Neural progenitor cell (in vitro differentiated cells): ENCODE measurements around the gene ATP11C. TPM values are rescaled to one million over a fixed set of nuclear protein-coding genes. Genes with fewer than 3 reads are reported as not detected.

ENCODE experiments used
- DNase-seq: peaks from one replicate; pipeline ENCODE4 v3.0.0-alpha.2; 2016; ENCODE audit warnings: low spot score
- H2AFZ ChIP-seq: fragments of 200-600 bp; sonication (generic); replicated peaks from 2 replicates; pipeline ENCODE4 v1.6.1; 2016; ENCODE audit warnings: antibody characterized with exemption
- H3F3A ChIP-seq: fragments of 200-600 bp; sonication (generic); 2 replicates; pipeline ENCODE4 v1.6.1; 2016; ENCODE audit warnings: antibody characterized with exemption, low read depth
- H3K27ac ChIP-seq: fragments of 200-600 bp; sonication (generic); 2 replicates; pipeline ENCODE4 v1.5.1; 2016; ENCODE audit warnings: mild to moderate bottlenecking
- H3K27me3 ChIP-seq: fragments of 200-600 bp; sonication (generic); 2 replicates; pipeline ENCODE4 v1.6.1; 2016; ENCODE audit warnings: mild to moderate bottlenecking, moderate library complexity
- H3K36me3 ChIP-seq: fragments of 200-600 bp; sonication (generic); 2 replicates; pipeline ENCODE4 v1.5.1; 2016
- H3K4me1 ChIP-seq: fragments of 200-600 bp; sonication (generic); 2 replicates; pipeline ENCODE4 v1.6.1; 2016; ENCODE audit warnings: mixed run types
- H3K4me2 ChIP-seq: fragments of 200-600 bp; sonication (generic); 2 replicates; pipeline ENCODE4 v1.6.1; 2016
- H3K4me3 ChIP-seq: fragments of 200-600 bp; sonication (generic); 2 replicates; pipeline ENCODE4 v1.5.1; 2016
- H3K79me2 ChIP-seq: fragments of 200-600 bp; sonication (generic); 2 replicates; pipeline ENCODE4 v1.6.1; 2016; ENCODE audit warnings: low read depth
- H3K9ac ChIP-seq: fragments of 200-600 bp; sonication (generic); 2 replicates; pipeline ENCODE4 v1.6.1; 2016
- H3K9me3 ChIP-seq: fragments of 200-600 bp; sonication (generic); 2 replicates; pipeline ENCODE4 v1.5.1; 2016; ENCODE audit warnings: low read depth
- H4K20me1 ChIP-seq: fragments of 200-600 bp; sonication (generic); 2 replicates; pipeline ENCODE4 v1.6.1; 2016; ENCODE audit warnings: low read depth
- H3K27ac Mint-ChIP-seq: 3 replicates; pipeline ENCODE4 v1.8.0; 2021; ENCODE audit warnings: mixed read lengths
- H3K27me3 Mint-ChIP-seq: 2 replicates; pipeline ENCODE4 v1.8.0; 2022; ENCODE audit warnings: low read depth, mild to moderate bottlenecking, inconsistent platforms, moderate library complexity, mixed read lengths; ENCODE audit not compliant: insufficient read depth
- H3K36me3 Mint-ChIP-seq: 3 replicates; pipeline ENCODE4 v1.8.0; 2021; ENCODE audit warnings: mixed read lengths
- H3K4me1 Mint-ChIP-seq: 3 replicates; pipeline ENCODE4 v1.8.0; 2021; ENCODE audit warnings: mixed read lengths
- H3K4me3 Mint-ChIP-seq: 3 replicates; pipeline ENCODE4 v1.8.0; 2021; ENCODE audit warnings: mild to moderate bottlenecking, moderate library complexity, mixed read lengths
- H3K9me3 Mint-ChIP-seq: 3 replicates; pipeline ENCODE4 v1.8.0; 2020; ENCODE audit warnings: mixed read lengths
- CTCF ChIP-seq: fragments of 200-600 bp; sonication (generic); IDR thresholded peaks from 2 replicates; pipeline ENCODE4 v1.5.1; 2017; ENCODE audit warnings: antibody characterized with exemption, mild to moderate bottlenecking
- EZH2 ChIP-seq: fragments of 200-600 bp; sonication (generic); IDR thresholded peaks from 2 replicates; pipeline ENCODE4 v1.6.1; 2017; ENCODE audit warnings: antibody characterized with exemption, mild to moderate bottlenecking, moderate library complexity
- EZH2phosphoT487 ChIP-seq: fragments of 200-600 bp; sonication (generic); IDR thresholded peaks from 2 replicates; pipeline ENCODE4 v1.6.1; 2017; ENCODE audit warnings: antibody characterized with exemption
- total RNA-seq: library from RNA; depleted of rRNA; stranded (reverse); fragments of >200 nt; gene quantifications from 2 replicates; pipeline ENCODE4 v1.2.3, GENCODE V29; 2015; ENCODE audit warnings: low replicate concordance

The ATP11C gene
- total RNA-seq, 1 donor from 2014 or later, result 68.0 TPM

DNA sequence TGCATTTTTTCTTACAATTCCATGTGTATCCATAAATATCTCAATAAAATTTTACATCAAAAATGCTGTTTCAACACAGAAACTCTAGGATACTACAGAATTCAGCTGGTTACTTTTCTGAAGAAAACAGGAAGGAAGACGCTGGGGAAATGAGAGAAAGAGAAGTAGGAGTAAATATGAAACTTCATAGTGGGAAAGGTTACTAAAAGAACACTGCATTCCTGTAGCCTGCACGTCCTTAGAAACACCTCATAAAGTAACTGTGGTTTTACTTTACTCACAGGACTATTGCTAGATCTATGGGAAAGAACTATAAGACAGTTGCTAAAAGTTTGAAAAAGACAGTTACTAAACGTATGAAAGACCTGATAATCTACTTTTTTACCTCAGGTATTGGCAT lies 23.1 kb downstream of the ATP11C start:
- no peak for DNase-seq
- Mint-ChIP-seq H3K9me3 (no peaks in the 10 kb centered on the region), H3K36me3 (peaks cover 7% of the 10 kb centered on the region), H3K27ac (no peak overlapping the region), H3K27me3 (no peaks in the 10 kb centered on the region), H3K4me1 (no peaks in the 10 kb centered on the region), H3K4me3 (no peak overlapping the region)
- no peak overlapping the region for H3K4me2 ChIP-seq
- TF ChIP-seq EZH2 (no peak), CTCF (no peak), EZH2phosphoT487 (no peak)
- peaks cover 8% of the 10 kb centered on the region for H3K79me2 ChIP-seq
- no peaks in the 10 kb centered on the region for H3K4me1 ChIP-seq
- H4K20me1 ChIP-seq, result no peaks in the 10 kb centered on the region
- H3K9me3 ChIP-seq, result no peaks in the 10 kb centered on the region
- no peak overlapping the region for H2AFZ ChIP-seq
- no peaks in the 10 kb centered on the region for H3K36me3 ChIP-seq
- H3F3A ChIP-seq, result no peaks in the 10 kb centered on the region
- no peak overlapping the region for H3K4me3 ChIP-seq
- H3K27ac ChIP-seq, result no peak overlapping the region
- no peaks in the 10 kb centered on the region for H3K27me3 ChIP-seq
- no peak overlapping the region for H3K9ac ChIP-seq

DNA sequence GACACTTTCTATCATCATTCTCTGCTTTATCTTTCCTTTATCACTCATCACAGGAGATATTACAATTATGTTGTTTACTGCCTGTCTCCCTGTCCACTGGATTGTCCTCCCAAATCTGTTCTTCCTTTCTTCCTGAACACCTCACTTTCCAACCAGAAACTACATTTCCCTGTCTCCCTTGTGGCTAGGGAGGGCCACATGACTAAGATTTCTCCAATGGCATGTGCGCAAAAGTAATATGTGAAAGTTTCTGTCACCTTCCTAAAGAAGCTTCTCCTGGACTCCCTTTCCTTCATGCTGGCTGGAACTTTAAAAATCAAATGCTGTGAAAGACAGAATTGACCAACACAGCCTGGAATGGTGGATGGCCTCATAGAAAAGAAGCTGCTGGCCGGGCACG lies 25.8 kb downstream of the ATP11C start:
- TF ChIP-seq EZH2phosphoT487 (no peak), CTCF (no peak), EZH2 (no peak)
- no peaks in the 10 kb centered on the region for H3K4me1 ChIP-seq

GRCh38 chrX:139905743-139906142 lies 27.1 kb downstream of the ATP11C start:
- Histone ChIP-seq H3K27me3 (no peaks in the 10 kb centered on the region), H3K9me3 (no peaks in the 10 kb centered on the region), H3F3A (no peaks in the 10 kb centered on the region), H4K20me1 (no peaks in the 10 kb centered on the region), H3K9ac (no peak overlapping the region), H3K36me3 (no peaks in the 10 kb centered on the region), H3K27ac (no peak overlapping the region), H3K4me2 (no peak overlapping the region), H3K4me1 (no peaks in the 10 kb centered on the region), H2AFZ (no peak overlapping the region), H3K79me2 (no peaks in the 10 kb centered on the region), H3K4me3 (no peak overlapping the region)
- DNase-seq, result no peak
- Mint-ChIP-seq H3K36me3 (peaks cover 3% of the 10 kb centered on the region), H3K4me1 (no peaks in the 10 kb centered on the region), H3K4me3 (no peak overlapping the region), H3K9me3 (no peaks in the 10 kb centered on the region), H3K27ac (no peak overlapping the region), H3K27me3 (no peaks in the 10 kb centered on the region)
- TF ChIP-seq CTCF, result no peak
- TF ChIP-seq EZH2, result no peak
- no peak for TF ChIP-seq EZH2phosphoT487

More for the DNA sequence above, 25.8 kb downstream of the ATP11C start:
- Mint-ChIP-seq H3K4me1 (no peaks in the 10 kb centered on the region), H3K27ac (no peak overlapping the region), H3K9me3 (no peaks in the 10 kb centered on the region), H3K27me3 (no peaks in the 10 kb centered on the region), H3K36me3 (peaks cover 3% of the 10 kb centered on the region), H3K4me3 (no peak overlapping the region)
- H3K36me3 ChIP-seq, result no peaks in the 10 kb centered on the region
- H3K4me2 ChIP-seq, result no peak overlapping the region
- no peaks in the 10 kb centered on the region for H3K27me3 ChIP-seq
- no peak overlapping the region for H3K27ac ChIP-seq
- H2AFZ ChIP-seq, result no peak overlapping the region
- H3K79me2 ChIP-seq, result no peaks in the 10 kb centered on the region
- no peaks in the 10 kb centered on the region for H3K9me3 ChIP-seq
- no peak overlapping the region for H3K9ac ChIP-seq
- H3F3A ChIP-seq, result no peaks in the 10 kb centered on the region
- no peaks in the 10 kb centered on the region for H4K20me1 ChIP-seq
- H3K4me3 ChIP-seq, result no peak overlapping the region
- no peak for DNase-seq

DNA sequence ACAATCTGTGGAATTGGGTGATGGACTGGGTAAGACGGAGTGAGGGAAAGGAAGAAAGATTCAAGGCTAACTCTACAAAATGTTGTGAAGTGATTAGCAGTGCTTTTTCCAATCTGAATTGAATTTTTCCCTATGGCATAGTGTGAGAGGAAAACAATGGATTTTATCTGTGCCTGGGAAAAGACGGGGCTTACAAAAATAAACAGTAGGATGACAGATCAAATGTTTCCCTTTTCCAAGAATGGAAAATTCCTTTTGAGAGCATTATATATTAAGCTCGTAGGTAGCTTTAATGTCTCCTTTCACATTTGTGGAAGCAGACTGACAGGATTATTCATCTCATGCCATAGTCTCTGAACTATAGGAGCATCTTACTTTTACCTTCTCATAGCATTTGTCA lies 27.8 kb downstream of the ATP11C start:
- Histone ChIP-seq H2AFZ (no peak overlapping the region), H3K36me3 (no peaks in the 10 kb centered on the region), H3K27me3 (no peaks in the 10 kb centered on the region), H3K4me2 (no peak overlapping the region), H3K9ac (no peak overlapping the region), H3F3A (no peaks in the 10 kb centered on the region), H3K27ac (no peak overlapping the region), H3K4me3 (no peak overlapping the region), H3K79me2 (no peaks in the 10 kb centered on the region), H3K9me3 (no peaks in the 10 kb centered on the region), H4K20me1 (no peaks in the 10 kb centered on the region), H3K4me1 (no peaks in the 10 kb centered on the region)
- Mint-ChIP-seq H3K27ac (no peak overlapping the region), H3K36me3 (peaks cover 3% of the 10 kb centered on the region), H3K4me3 (no peak overlapping the region), H3K9me3 (no peaks in the 10 kb centered on the region), H3K27me3 (no peaks in the 10 kb centered on the region), H3K4me1 (no peaks in the 10 kb centered on the region)
- DNase-seq, result no peak
- TF ChIP-seq EZH2phosphoT487, result no peak
- TF ChIP-seq EZH2, result no peak
- no peak for TF ChIP-seq CTCF
